CD4-positive, alpha-beta T cell treated with Interleukin-15 for 4 hours (primary cell): ENCODE measurements around the gene MGAT3.

ENCODE experiments used
- DNase-seq: peaks from one replicate; pipeline ENCODE4 v3.0.0-alpha.2; 2020; ENCODE audit warnings: low spot score

MGAT3 gene

DNA sequence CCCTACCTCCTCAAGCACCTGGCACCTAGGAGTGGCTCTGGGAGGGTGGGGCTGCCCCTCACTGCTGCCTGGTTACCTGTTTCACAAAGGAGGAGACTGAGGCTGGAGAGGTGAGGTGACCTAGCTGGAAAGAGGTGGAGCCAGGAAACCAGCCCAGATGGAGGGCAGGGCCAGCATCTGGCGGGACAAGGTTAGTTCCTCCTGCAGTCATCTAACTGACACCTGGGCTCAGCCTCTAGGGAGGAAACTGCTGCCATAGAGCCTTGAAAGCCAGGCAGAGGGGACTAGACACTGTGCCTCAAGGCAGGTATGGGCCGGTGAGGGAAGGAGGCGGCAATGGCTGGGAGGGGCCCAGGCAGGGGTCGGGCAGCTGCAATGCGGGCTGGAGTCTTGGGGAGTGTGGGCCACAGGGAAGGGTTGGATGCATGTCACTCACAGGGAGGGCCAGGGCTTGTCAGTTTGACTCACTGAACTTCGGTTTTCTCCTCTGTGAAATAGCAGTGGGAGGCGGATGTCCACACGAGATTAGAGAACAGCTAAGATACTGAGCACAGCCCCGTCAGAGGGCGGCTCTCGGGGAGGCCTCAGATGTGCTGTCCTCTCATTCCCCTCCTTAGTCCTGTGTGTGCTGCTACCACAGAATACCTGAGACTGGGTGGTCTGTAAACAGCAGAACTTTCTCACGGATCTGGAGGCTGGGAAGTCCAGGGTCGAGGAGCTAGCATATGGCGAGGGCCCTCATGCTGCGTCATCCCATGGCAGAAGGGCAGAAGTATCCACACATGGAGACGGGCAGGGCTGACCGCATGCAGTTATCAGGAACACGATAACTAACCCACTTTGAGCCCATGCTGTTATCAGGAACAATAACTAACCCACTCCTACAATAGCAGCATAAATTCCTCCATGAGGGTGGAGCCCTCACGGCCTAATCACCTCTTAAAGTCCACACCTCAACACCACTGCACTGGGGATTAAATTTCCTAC is 16.1 kb downstream of the MGAT3 start:
- DNase-seq = no peak

DNA sequence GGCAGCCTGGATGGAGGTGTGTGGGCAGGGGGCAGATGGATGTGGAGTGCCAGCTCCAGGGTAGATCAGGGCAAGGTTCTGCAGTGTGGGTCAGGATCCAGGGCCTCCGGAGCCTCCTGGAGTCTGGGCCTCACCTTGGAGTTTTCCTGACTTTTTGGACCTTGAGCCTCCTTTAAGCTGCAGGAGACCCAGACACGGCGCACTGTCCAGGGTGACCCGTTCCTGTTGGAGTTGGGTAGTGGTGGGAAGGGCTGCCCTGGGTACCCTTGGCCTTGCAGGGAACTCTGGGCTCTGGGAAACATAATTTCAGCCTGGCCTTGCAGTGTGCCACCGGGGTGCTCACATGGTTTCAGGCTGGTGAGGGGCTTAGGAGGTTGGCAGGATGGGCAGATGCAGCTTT is 17.0 kb downstream of the MGAT3 start:
- no peak for DNase-seq

DNA sequence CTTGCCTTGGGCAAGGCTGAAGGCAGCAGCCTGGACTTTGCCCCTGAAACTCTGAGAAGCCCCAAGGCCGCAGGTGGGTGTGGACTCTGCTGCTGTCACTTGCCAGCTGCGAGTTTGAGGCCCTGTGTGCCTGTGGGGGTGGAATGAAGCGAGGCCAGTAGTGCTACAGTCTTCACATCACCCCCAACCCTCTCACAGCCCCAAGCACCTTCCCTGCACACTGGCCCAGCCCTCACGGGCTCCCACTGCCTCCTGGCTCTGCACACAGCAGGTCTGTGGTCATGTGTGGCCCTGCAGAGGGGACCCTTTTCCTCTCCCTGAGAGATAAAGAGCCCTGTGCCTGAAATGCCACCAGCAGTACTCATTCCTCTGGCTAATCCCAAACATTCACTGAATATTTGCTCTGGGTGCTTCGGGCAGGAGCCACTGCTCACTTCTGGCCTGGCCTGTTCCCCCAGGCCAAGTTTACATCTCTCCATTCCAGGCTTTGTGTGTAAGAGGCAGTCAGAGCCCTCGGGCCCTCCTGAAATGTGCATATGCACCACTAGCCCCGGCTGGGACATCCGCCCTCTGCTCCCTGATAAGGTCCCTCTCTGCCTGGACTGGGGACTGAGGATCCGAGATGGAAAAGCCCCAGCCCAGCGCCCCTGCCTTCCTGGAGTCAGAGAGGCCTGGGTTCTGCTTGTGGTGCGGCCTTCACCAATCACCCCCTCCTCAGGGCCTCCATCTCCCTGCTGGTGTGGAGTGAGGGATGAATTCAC is 17.7 kb downstream of the MGAT3 start:
- DNase-seq = no peak

DNA sequence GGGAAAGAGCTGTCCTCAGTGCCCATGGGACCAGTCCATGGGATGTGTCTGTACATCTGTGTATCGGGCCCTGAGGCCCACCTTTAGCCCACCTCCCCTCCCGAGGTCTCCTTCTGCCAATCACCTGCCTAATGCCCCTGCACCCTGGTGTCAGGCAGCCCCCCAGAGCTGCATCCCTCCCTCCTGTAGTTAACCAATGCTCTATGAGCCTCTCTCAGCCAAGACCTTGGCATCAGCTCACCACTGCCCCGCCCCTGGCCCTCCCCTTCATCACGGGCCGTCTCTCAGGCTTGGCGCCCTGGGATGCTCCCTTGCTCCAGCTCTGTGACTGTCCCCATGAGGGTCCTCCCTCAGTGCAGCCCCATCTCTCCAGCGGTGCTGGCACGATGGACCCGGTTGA is 18.5 kb downstream of the MGAT3 start:
- no peak for DNase-seq

DNA sequence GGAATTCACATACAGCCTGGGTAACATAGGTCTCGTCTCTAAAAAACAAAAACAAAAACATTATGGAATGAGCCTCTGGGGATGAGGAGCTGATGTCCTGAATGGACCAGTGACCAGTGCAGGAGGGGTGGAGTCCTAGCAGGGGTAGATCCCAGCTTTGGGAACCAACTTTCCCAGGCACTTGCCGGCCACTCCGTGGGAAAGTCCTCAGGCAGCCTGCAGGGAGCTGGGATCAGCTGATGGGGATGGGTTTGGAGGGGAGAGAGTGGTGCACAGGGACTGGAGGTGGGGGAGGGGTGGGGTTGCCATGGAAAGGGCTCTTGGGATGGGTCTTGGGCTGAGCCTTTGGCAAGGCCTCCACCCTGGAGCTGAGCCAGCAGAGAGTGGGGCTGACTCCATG is 19.1 kb downstream of the MGAT3 start:
- DNase-seq = no peak

DNA sequence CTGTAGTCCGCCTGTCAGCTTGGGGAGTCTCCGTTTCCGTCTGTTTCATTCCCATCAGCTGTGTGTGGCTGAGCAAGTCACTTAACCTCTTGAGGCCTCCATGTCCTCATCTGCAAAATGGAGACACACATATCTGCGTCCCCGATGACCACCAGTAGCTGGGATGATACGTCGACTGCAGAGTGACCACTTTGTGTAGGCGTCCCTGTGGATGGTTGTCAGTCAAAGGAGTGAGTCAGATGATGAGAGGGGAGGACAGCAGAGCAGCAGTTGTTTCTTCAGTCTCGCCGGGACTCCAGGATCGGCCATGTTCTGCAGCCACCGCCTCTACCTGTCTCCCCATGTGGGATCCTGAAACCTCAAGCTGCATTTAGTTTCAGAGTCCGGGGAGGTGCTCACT is 19.9 kb downstream of the MGAT3 start:
- no peak for DNase-seq

DNA sequence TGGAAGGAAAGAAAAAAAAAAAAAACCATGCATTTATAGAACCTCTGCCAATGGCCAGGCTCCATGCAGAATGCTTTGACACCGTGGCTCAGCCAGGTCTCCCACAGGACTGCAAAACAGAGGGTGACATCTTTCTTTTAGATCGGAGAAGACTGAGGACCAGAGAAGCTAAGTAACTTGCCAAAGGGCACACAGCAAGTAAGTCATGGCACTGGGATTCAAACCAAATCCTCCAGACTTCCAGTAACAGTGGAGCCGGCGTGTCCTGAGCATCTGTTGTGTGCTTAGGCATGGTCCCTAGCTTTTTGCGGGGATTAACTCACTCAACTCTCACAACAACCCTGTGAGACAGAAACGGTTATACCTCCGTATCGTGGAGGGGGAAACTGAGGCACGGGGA is 20.7 kb downstream of the MGAT3 start:
- DNase-seq = no peak

DNA sequence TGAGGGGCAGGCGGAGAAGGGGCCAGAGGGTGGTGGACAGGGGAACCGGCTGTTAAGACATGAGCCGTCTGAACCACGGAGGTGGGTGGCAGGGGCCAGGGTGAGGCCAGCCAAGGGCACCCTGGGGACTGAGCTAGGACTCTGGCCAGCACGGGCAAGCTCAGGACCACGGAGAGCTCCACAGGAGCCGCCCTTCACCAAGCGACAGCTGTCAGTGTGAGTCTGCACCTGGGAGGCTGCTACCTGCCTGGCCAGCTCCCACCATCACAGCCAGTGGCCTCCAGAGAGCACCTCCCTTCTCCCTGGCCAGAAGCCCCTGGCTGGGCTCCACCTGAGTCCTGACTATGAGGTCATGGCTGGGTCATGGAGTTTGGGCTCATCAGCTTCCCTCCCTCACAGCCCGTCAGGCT is 21.6 kb downstream of the MGAT3 start:
- DNase-seq = no peak

DNA sequence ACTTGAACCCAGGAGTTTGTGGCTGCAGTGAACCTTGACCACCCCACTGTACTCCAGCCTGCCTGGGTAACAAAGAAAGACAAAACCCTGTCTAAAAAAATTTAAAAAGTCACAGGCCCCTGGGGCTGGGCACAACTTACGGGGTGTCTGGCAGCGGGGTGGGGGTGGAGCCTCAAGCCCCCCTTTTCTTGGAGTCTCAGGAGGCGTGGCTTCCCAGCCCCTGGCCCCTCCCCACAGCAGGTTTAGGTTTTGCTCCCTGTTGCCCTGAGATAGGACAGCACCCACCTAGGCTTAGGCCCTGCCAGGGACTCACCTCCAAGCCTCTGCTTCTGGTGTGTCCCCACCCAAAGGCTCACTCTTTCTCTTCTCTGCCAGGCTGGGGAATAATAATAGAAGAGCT is 22.4 kb downstream of the MGAT3 start:
- no peak for DNase-seq

DNA sequence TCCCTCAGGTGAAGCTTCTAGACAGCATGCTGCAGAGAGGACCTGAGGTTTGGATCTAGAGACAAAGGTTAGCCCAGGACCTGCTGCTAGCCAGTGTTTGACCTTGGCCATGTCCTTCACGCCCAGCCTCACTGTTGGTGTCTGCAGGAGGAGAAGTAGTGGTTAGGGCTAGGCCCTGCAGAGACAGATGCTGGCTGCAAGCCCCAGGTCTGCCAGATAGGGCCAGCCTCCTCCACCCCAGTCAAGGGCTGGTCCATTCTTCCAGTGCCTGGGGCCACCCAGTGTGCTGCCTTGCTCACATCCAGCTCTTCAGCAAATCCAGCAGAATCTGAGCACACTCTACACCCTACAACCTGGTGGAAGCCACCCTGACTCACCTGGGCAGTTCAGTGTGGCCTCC is 23.7 kb downstream of the MGAT3 start:
- no peak for DNase-seq

DNA sequence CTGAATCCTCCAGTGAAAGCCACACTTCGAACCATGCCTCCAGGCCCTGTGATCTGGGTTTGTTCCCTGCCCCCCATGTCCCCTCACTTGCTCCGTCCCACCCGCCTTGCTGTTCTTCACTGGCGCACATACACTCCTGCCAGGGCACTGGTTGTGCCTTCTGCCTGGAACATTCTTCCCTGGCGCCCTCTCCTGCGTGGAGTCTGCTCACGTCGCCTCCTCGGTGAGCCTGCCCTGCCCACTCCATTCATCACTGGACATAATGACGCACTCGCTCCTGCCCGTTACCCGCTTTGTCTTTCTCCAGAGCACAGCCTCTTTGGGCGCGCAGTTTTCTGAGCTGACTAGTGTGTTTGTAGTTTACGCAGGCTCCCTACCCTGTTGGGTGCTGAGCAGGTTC is 24.2 kb downstream of the MGAT3 start:
- no peak for DNase-seq

DNA sequence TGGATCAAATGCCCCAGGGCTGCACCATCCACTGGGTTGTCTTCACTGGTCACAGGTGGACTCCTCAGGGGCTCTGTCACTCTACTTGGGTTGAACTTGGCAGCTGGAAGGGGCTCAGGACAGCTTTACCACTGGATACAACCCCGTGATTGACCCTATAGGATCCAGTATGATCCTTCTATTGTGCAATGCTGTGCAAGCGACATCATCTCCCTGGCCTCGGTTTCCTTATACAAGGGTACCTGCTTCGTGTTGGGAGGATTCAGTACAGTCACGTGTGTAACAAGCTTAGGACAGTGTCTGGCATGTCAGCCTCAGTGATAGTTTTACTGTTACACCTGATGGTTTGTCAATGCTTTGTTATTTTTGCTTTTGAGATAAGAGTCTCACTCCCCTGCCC is 24.8 kb downstream of the MGAT3 start:
- DNase-seq = no peak

DNA sequence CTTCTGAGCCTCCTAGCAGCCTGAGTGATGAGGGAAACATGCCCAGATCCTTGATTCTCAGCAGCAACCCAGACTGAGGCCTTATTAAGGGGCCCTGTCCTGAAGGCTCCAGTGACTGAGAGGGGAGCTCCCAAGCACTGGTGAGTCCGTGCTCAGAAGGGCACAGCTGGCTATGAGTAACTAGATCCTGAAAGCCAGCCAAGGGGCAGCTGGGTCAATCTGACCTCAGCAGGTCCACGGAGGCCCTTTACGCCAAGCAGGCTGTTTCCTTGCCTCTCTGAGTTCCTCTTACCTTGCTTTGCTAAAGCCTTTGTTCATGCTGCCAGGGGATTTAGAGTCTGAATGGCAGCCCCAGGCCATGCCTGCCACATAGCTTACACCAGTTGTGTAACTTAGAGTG is 26.0 kb downstream of the MGAT3 start:
- no peak for DNase-seq

DNA sequence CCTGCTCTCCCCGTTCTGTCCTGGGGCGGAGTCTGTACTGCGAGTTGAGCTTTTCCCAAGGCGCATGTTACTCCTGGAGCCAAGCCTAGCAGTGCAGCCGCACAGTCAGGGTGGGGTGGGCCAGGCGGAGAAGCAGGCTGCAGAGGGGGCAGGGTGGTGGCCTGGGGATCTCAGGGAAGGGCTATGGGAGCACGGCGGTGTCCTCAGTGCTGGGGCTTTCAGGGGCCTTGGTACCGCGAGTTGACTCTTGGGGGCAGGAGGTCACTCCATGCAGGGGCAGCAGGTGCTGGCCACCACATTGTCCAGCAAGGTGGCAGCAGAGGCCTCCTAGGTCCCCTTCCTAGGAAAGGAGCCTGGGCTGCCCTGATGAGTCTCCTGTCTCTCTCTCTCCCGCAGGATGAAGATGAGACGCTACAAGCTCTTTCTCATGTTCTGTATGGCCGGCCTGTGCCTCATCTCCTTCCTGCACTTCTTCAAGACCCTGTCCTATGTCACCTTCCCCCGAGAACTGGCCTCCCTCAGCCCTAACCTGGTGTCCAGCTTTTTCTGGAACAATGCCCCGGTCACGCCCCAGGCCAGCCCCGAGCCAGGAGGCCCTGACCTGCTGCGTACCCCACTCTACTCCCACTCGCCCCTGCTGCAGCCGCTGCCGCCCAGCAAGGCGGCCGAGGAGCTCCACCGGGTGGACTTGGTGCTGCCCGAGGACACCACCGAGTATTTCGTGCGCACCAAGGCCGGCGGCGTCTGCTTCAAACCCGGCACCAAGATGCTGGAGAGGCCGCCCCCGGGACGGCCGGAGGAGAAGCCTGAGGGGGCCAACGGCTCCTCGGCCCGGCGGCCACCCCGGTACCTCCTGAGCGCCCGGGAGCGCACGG is 30.4 kb downstream of the MGAT3 start:
- no peak for DNase-seq

DNA sequence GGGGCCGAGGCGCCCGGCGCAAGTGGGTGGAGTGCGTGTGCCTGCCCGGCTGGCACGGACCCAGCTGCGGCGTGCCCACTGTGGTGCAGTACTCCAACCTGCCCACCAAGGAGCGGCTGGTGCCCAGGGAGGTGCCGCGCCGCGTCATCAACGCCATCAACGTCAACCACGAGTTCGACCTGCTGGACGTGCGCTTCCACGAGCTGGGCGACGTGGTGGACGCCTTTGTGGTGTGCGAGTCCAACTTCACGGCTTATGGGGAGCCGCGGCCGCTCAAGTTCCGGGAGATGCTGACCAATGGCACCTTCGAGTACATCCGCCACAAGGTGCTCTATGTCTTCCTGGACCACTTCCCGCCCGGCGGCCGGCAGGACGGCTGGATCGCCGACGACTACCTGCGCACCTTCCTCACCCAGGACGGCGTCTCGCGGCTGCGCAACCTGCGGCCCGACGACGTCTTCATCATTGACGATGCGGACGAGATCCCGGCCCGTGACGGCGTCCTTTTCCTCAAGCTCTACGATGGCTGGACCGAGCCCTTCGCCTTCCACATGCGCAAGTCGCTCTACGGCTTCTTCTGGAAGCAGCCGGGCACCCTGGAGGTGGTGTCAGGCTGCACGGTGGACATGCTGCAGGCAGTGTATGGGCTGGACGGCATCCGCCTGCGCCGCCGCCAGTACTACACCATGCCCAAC is 31.2 kb downstream of the MGAT3 start:
- DNase-seq = no peak

DNA sequence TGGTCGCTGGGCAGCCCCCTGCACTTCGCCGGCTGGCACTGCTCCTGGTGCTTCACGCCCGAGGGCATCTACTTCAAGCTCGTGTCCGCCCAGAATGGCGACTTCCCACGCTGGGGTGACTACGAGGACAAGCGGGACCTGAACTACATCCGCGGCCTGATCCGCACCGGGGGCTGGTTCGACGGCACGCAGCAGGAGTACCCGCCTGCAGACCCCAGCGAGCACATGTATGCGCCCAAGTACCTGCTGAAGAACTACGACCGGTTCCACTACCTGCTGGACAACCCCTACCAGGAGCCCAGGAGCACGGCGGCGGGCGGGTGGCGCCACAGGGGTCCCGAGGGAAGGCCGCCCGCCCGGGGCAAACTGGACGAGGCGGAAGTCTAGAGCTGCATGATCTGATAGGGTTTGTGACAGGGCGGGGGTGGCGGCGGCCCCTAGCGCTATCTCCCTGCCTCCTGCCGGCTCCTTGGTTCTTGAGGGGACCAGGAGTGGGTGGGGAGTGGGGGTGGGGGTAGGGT is 31.8 kb downstream of the MGAT3 start:
- no peak for DNase-seq

DNA sequence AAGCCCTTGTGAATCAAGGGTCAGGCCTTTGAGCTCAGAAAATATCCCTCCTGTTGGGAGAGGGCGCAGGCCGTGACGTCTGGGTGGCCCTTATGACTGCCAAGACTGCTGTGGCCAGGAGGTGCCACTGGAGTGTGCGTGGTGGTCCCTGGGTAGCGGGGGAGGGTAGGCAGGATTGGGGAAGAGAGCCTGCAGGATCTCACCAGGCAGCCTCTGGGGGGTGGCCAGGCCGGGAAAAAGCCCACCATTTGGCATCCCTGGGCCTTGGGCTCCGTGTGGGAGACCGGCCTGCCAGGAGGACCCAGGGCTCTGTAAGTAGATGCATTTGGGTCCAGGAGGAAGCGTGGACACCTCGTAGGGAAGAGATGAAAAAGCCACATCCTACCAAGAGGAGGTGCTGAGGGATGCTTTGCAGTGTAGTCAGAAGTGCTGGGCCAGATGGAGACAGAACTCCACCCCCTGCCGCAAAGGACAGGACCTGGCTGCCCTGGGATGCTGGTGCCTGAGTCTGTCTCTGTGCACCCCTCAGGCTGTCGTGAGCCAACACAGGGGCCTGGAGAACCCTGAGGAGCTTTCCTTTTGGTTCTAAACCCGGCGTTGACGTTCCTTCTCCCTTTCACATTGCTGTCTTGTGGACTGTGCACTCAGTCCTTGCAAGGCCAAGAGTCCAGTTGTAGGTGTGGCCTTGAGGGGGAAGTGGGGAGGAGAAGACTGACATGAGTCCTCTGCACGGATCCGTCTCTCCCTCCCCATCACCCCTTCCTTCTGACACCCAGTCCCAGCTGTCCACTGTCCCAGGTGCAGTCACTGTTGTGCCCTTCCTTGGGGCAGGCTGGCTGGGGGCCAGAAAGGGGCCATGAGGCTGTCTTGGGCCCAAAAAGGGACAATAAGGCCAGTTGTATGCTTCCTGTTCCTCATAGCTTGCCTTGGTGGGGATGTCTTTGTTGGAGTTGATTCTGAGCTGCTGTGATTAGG is 32.6 kb downstream of the MGAT3 start:
- DNase-seq = no peak

DNA sequence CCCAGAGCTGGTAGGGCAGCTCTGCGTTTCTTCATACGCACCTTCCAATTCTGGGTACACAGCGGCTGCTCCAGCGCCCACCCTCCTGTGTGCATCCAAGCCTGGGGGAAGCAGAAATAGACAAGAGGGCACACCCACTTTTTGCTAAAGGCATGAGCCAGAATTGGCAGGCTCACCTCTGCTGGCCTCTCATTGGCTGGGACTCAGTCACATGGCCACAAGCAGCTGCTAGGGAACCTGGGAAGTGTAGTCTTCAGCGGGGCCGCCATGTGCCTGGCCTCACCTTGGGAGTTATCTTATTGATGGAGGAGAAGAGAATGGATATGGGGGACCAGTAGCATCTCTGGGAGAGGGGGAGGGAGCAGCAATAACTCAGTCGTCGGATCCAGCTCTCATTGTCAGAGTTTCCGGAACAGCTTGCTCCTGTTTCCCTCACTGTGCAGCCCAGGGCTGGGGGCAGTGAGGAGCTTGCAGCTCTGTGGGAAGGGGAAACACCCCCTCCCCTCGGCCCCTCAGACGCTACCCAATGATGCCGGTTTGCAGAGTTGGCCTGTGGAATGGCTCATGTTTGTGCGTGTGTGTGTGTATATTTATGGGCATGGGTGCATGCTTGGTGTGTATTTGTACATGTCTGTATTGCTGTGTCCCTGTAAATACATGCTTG is 33.5 kb downstream of the MGAT3 start:
- peak; percentile 87 for DNase-seq

DNA sequence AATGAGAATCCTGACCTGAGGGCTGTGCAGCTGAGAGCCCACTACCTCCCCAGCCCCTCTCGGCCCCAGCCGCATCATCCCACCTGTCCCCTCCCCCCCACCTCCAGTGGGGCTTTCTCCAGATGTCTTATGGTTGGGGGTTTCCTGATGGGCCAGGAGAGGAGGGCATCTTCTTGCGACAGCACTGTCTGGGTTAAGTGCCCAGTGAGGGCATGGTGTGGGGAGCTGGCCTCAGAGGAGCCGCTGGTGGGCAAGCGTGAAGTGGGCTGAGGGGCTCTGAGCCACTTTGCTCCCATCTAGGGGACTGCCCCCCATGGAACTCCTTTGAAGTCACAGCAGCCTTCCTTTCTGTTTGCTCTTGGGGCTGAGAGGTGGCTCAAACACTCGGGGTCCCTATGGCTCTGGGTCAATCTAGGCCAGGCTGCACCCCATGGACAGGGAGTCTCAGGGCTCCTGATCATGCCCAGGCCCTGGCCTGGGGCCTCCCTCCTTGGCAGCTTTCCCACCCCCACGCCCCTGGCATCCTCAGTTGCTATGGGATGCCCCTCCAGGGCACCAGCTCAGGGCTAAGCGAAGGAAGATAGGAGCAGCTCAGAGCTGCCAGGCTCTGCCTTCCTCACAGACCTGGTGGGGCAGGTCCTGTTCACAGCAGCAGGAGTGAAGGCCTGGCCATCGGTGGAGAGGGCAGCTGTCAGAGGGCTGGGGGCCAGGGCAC is 34.3 kb downstream of the MGAT3 start:
- DNase-seq = no peak
